GM12801 (cell line): ENCODE data around the gene NTRK2.

Experiments
- TF ChIP-seq, protein P1 (sequence below): IDR thresholded peaks from one replicate; pipeline ENCODE4 v1.5.1; 2011; ENCODE audit warnings: control low read depth; ENCODE audit not compliant: insufficient read length; ENCODE audit errors: extremely low read depth

Gene NTRK2

DNA sequence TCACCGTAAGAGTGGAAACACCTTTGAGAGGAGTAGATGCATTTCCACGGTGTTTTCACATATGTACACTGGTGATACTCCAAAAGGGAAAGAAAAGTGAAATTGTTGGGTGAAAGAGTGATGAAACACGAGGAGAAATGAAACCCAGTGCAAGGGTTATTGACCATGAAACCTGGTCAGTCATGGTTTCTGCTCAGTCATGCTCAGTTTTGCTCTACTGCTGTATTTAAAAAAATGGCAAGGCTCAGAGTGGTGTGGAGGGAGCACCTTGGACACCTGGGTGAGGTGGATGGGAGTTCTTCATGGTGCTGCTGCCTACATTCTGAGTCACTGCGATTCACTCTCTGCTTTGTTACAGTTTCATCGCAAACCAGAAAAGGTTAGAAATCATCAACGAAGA lies 32.3 kb downstream of the NTRK2 start:
- TF ChIP-seq, protein P1, sequence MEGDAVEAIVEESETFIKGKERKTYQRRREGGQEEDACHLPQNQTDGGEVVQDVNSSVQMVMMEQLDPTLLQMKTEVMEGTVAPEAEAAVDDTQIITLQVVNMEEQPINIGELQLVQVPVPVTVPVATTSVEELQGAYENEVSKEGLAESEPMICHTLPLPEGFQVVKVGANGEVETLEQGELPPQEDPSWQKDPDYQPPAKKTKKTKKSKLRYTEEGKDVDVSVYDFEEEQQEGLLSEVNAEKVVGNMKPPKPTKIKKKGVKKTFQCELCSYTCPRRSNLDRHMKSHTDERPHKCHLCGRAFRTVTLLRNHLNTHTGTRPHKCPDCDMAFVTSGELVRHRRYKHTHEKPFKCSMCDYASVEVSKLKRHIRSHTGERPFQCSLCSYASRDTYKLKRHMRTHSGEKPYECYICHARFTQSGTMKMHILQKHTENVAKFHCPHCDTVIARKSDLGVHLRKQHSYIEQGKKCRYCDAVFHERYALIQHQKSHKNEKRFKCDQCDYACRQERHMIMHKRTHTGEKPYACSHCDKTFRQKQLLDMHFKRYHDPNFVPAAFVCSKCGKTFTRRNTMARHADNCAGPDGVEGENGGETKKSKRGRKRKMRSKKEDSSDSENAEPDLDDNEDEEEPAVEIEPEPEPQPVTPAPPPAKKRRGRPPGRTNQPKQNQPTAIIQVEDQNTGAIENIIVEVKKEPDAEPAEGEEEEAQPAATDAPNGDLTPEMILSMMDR, result no peak

DNA sequence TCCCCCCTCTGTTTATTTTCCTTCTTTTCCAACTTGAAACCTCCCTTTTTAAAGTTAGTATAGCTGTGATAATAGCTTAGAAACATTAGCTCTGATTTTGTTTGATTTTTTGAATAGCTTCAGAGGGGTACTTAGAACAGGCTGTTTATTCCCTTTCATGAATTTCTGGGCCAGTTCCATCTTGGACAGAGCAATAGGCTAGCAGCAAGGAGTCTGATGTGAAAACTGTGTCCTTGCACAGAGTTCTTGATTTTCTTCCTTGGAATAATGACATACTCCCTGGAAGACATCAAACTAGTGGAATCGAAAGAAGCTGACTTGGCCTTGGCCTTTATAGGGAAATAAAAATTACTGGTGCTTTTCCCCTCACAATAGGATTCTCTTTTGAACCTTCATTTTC lies 32.9 kb downstream of the NTRK2 start:
- TF ChIP-seq, protein P1, result no peak

DNA sequence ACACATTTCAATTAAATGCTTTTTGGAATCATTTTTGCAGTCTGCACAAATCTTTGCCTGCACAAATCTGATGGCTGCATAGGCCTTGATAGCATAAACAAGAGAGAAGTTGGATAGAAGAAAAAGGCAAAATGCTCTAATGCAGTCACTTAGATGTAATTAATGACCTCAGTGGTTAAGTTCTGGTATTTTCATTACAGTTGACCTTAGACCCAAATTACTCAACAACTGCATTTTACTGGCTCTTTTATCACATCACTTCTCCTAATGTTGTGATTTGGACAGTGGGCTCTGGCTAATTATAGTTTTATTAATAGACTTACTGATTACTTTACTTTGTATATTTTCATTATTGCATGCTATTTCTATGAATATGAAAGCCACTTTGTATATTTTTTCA lies 34.3 kb downstream of the NTRK2 start:
- TF ChIP-seq, protein P1, result no peak

DNA sequence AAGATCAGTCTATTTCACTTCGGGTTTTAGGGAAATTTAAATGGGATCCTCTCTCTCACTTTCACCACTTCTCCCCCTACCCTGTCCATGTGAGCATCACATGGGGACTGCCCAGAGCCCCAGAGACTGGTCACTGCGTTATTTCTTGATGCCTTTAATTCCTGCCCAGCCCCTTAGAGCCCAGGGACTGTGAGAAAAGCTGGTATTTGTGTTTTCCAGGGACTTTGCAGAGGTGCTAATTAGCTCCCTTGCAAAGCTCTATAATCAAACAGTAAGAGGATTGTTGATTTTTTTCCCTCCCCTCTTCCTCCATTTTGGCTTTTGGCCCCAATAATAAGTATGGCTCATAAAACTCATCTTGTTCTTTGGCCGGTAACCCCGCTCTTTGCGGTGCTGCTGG lies 35.6 kb downstream of the NTRK2 start:
- TF ChIP-seq, protein P1, result no peak

DNA sequence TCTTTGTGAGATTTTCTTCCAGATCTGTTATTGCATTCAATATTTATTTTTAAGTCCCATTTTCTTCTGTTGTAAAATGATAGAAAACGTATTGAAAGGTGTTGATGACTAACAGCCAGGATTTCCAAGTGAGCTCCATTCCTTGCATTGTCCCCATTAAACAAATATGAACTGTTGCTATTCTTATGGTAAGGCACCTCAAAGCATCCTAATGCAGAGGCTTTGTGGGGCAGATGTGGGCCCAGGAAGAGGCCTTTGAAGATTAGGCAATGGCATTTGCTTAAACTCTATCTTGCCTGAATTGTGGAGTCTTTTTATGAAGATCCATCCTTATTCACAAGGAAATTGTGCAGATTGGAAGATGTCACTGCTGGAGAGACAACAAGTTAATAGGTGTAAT lies 38.9 kb downstream of the NTRK2 start:
- TF ChIP-seq, protein P1, result no peak

DNA sequence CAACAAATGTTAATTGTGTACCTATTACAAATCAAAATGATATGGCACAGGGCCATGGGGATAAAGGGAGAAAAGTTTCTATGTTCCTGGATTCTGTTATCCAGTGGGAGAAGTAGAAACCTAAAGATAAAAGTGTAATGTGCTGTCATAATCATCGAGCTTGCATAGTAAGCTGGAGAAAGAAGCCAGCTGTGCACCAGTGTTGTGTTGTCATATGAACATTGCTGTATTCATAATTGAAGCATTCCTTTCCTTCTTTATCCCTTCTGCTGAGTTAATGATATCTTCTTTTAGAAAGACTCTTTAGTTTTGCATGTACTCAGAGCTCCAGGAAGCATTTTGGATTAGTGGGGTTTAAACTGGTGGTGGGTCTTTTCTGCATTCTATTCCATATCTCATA lies 39.5 kb downstream of the NTRK2 start:
- TF ChIP-seq, protein P1, result no peak

DNA sequence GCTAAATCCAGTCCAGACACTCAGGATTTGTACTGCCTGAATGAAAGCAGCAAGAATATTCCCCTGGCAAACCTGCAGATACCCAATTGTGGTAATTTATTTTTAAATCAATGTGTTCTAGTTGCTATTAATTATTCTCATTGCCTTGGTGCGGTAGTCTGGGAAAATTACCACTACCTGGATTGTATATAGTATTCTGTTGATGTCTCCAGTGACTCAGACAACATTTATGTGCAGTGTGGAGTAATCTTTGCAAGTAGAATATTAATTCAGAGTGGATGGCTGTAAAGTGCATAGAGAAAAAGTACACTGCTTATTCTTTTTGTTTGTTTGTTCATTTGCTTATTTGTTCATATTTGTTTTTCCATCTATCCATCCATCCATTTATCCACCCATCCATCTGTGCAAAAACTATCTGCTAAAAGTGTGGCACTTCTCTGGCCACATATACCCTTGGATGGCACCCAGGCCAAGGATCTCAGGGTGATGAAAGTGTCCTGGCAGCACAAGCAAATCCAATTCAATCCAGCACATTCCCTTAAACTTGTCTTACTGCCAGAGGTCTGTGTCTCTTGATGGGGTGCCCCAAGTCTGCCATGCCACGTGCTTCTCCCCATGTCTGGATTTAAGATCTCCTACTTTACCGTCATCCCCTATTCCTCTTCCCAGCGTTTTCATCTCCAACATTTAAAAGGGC lies 41.3 kb downstream of the NTRK2 start:
- TF ChIP-seq, protein P1, result no peak
